Duodenal mucosa (tissue), 2 donors: ENCODE measurements around the gene VEGFD.

Experiments used
- H3K27ac ChIP-seq: one replicate; pipeline ENCODE4 v1.7.0; 2013; ENCODE audit warnings: low read depth, low read length
- H3K27me3 ChIP-seq, 2 donors: one replicate each; pipeline ENCODE4 v1.7.0; 2013; ENCODE audit warnings: low read length in 2 of 2, control low read depth in 1 of 2; ENCODE audit not compliant: insufficient read depth in 2 of 2, control insufficient read depth in 1 of 2
- H3K36me3 ChIP-seq, 2 donors: one replicate each; pipeline ENCODE4 v1.7.0; 2013; ENCODE audit warnings: low read length in 2 of 2, control low read depth in 1 of 2; ENCODE audit not compliant: insufficient read depth in 2 of 2, control insufficient read depth in 1 of 2
- H3K4me1 ChIP-seq, 2 donors: one replicate each; pipeline ENCODE4 v1.7.0; 2013; ENCODE audit warnings: low read length in 2 of 2, control low read depth in 1 of 2; ENCODE audit not compliant: insufficient read depth in 2 of 2, control insufficient read depth in 1 of 2
- H3K4me3 ChIP-seq, 2 donors: one replicate each; pipeline ENCODE4 v1.7.0; 2013; ENCODE audit warnings: low read length in 2 of 2, low read depth in 1 of 2
- H3K9ac ChIP-seq, 2 donors: one replicate each; pipeline ENCODE4 v1.7.0; 2013; ENCODE audit warnings: low read length in 2 of 2, low read depth in 1 of 2
- H3K9me3 ChIP-seq, 2 donors: one replicate each; pipeline ENCODE4 v1.7.0; 2013; ENCODE audit warnings: low read length in 2 of 2, control low read depth in 1 of 2; ENCODE audit not compliant: control insufficient read depth in 1 of 2

The VEGFD gene

GRCh38 chrX:15366506-15367352, 17.5 kb downstream of the VEGFD start:
- Histone ChIP-seq H3K27me3 (no peaks in the 10 kb centered on the region), H3K9ac (no peak overlapping the region), H3K36me3 (no peaks in the 10 kb centered on the region), H3K4me1 (no peaks in the 10 kb centered on the region), H3K4me3 (no peak overlapping the region), H3K9me3 (no peaks in the 10 kb centered on the region), H3K27ac (no peak overlapping the region)

- no peaks in the 10 kb centered on the region for H3K4me1 ChIP-seq
Observed at GRCh38 chrX:15359701-15360100, 24.5 kb downstream of the VEGFD start.

GRCh38 chrX:15358533-15358932, 25.7 kb downstream of the VEGFD start:
- Histone ChIP-seq H3K4me1 (no peaks in the 10 kb centered on the region), H3K9ac (no peak overlapping the region), H3K27ac (no peak overlapping the region), H3K4me3 (no peak overlapping the region), H3K9me3 (no peaks in the 10 kb centered on the region), H3K27me3 (no peaks in the 10 kb centered on the region), H3K36me3 (no peaks in the 10 kb centered on the region)

More at GRCh38 chrX:15359701-15360100, 24.5 kb downstream of the VEGFD start:
- no peak overlapping the region for H3K9ac ChIP-seq
- no peaks in the 10 kb centered on the region for H3K27me3 ChIP-seq
- no peaks in the 10 kb centered on the region for H3K36me3 ChIP-seq
- no peak overlapping the region for H3K27ac ChIP-seq
- H3K9me3 ChIP-seq, result no peaks in the 10 kb centered on the region
- H3K4me3 ChIP-seq, result no peak overlapping the region

GRCh38 chrX:15356444-15356843, 27.8 kb downstream of the VEGFD start:
- Histone ChIP-seq H3K4me3 (no peak overlapping the region), H3K4me1 (no peaks in the 10 kb centered on the region), H3K27me3 (no peaks in the 10 kb centered on the region), H3K36me3 (no peaks in the 10 kb centered on the region), H3K27ac (no peak overlapping the region), H3K9me3 (no peaks in the 10 kb centered on the region), H3K9ac (no peak overlapping the region)

GRCh38 chrX:15350329-15350996, 33.8 kb downstream of the VEGFD start:
- Histone ChIP-seq H3K27me3 (no peaks in the 10 kb centered on the region), H3K9me3 (no peaks in the 10 kb centered on the region), H3K4me3 (no peak overlapping the region), H3K36me3 (no peaks in the 10 kb centered on the region), H3K9ac (no peak overlapping the region), H3K27ac (no peak overlapping the region), H3K4me1 (no peaks in the 10 kb centered on the region)

GRCh38 chrX:15349046-15349445, 35.2 kb downstream of the VEGFD start:
- Histone ChIP-seq H3K9ac (no peak overlapping the region), H3K4me1 (no peaks in the 10 kb centered on the region), H3K36me3 (no peaks in the 10 kb centered on the region), H3K27me3 (no peaks in the 10 kb centered on the region), H3K4me3 (no peak overlapping the region), H3K9me3 (no peaks in the 10 kb centered on the region), H3K27ac (no peak overlapping the region)

GRCh38 chrX:15345976-15346375, 38.2 kb downstream of the VEGFD start:
- Histone ChIP-seq H3K27me3 (no peaks in the 10 kb centered on the region), H3K36me3 (no peaks in the 10 kb centered on the region), H3K27ac (no peak overlapping the region), H3K4me3 (no peak overlapping the region), H3K9ac (no peak overlapping the region), H3K9me3 (no peaks in the 10 kb centered on the region), H3K4me1 (no peaks in the 10 kb centered on the region)

GRCh38 chrX:15344106-15344505, 40.1 kb downstream of the VEGFD start:
- H3K27ac ChIP-seq, result no peak overlapping the region
- H3K4me1 ChIP-seq, result no peaks in the 10 kb centered on the region
- no peaks in the 10 kb centered on the region for H3K27me3 ChIP-seq
- H3K9me3 ChIP-seq, result no peaks in the 10 kb centered on the region
- no peaks in the 10 kb centered on the region for H3K36me3 ChIP-seq
- H3K9ac ChIP-seq, result no peak overlapping the region
- H3K4me3 ChIP-seq, result no peak overlapping the region

- H3K36me3 ChIP-seq, result no peaks in the 10 kb centered on the region
- H3K27ac ChIP-seq, result no peak overlapping the region
- no peak overlapping the region for H3K9ac ChIP-seq
- no peaks in the 10 kb centered on the region for H3K4me1 ChIP-seq
- no peak overlapping the region for H3K4me3 ChIP-seq
- no peaks in the 10 kb centered on the region for H3K9me3 ChIP-seq
- no peaks in the 10 kb centered on the region for H3K27me3 ChIP-seq
Observed at GRCh38 chrX:15343075-15343476, 41.1 kb downstream of the VEGFD start.

- peaks cover 4 to 5% of the 10 kb centered on the region in 2 donors for H3K4me1 ChIP-seq
- no peaks in the 10 kb centered on the region for H3K27me3 ChIP-seq
Observed at GRCh38 chrX:15340867-15341266, 43.3 kb downstream of the VEGFD start.

More at GRCh38 chrX:15340867-15341266, 43.3 kb downstream of the VEGFD start:
- H3K4me3 ChIP-seq, result no peak overlapping the region
- H3K9me3 ChIP-seq, result no peaks in the 10 kb centered on the region
- H3K27ac ChIP-seq, result no peak overlapping the region
- no peak overlapping the region for H3K9ac ChIP-seq
- H3K36me3 ChIP-seq, result no peaks in the 10 kb centered on the region
